ENCODE measurements around the gene STX5.
A peak's percentile ranks its signal among the peaks of the same experiment; 100 is the strongest.
"Not testable (repeated sequence)": the region's sequence is repeated elsewhere in the genome, so short reads cannot be mapped to it uniquely, and the experiment has no call there.

Gene STX5

GRCh38 chr11:62854013-62854824, 22.4 kb upstream of the STX5 start:
- no peak for DNase-seq (ENCODE audit: low read depth in 2 of 2, low spot score in 1 of 2)

GRCh38 chr11:62853279-62853965, 21.6 kb upstream of the STX5 start:
- DNase-seq (ENCODE audit: low read depth in 2 of 2, low spot score in 1 of 2), result no peak

GRCh38 chr11:62852523-62853188, 20.8 kb upstream of the STX5 start:
- no peak for DNase-seq (ENCODE audit: low read depth in 2 of 2, low spot score in 1 of 2)

GRCh38 chr11:62851807-62852522, 20.1 kb upstream of the STX5 start:
- no peak for DNase-seq (ENCODE audit: low read depth in 2 of 2, low spot score in 1 of 2)

- no peak for DNase-seq (ENCODE audit: low read depth in 2 of 2, low spot score in 1 of 2)
Measured at GRCh38 chr11:62850911-62851806, 19.3 kb upstream of the STX5 start.

GRCh38 chr11:62847767-62848314, 16.0 kb upstream of the STX5 start:
- no peak for DNase-seq (ENCODE audit: low read depth in 2 of 2, low spot score in 1 of 2)

GRCh38 chr11:62846177-62846576, 14.3 kb upstream of the STX5 start:
- no peak for DNase-seq (ENCODE audit: low read depth in 2 of 2, low spot score in 1 of 2)

GRCh38 chr11:62844154-62844553, 12.3 kb upstream of the STX5 start:
- no peak for DNase-seq (ENCODE audit: low read depth in 2 of 2, low spot score in 1 of 2)

- DNase-seq (ENCODE audit: low read depth in 2 of 2, low spot score in 1 of 2), result no peak
Measured at GRCh38 chr11:62843466-62843865, 11.6 kb upstream of the STX5 start.

- DNase-seq (ENCODE audit: low read depth in 2 of 2, low spot score in 1 of 2), result not testable (repeated sequence)
Measured at GRCh38 chr11:62842891-62843290, 11.0 kb upstream of the STX5 start.

- no peak for DNase-seq (ENCODE audit: low read depth in 2 of 2, low spot score in 1 of 2)
Measured at GRCh38 chr11:62842171-62842741, 10.4 kb upstream of the STX5 start.

- DNase-seq (ENCODE audit: low read depth in 2 of 2, low spot score in 1 of 2), result peak; percentile 55 to 64
Measured at GRCh38 chr11:62841361-62842170, 9.7 kb upstream of the STX5 start.

- DNase-seq (ENCODE audit: low read depth in 2 of 2, low spot score in 1 of 2), result peak; percentile 51 to 53
Measured at GRCh38 chr11:62840721-62841360, 9.0 kb upstream of the STX5 start.

- DNase-seq (ENCODE audit: low read depth in 2 of 2, low spot score in 1 of 2), result peak; percentile 79 to 82
Measured at GRCh38 chr11:62839050-62839945, 7.4 kb upstream of the STX5 start, which contains the start of gene WDR74. Gene WDR74 (minus strand): TSS chr11:62839590. CDS start chr11:62839570, 20 bp downstream.

- DNase-seq (ENCODE audit: low read depth in 2 of 2, low spot score in 1 of 2), result no peak
Measured at GRCh38 chr11:62835336-62835735, 3.5 kb upstream of the STX5 start.

GRCh38 chr11:62832336-62833234, 734 bp upstream of the STX5 start, which contains the start of gene TEX54:
Gene TEX54 (minus strand): TSS chr11:62832841.
- DNase-seq (ENCODE audit: low read depth in 2 of 2, low spot score in 1 of 2), result no peak

Measured in stimulated activated CD8-positive, alpha-beta memory T cell treated with anti-CD3 and anti-CD28 coated beads, Interleukin-4, amount 100 ng/mL, for 1 hour (primary cell).